SK-N-DZ (cell line): ENCODE data around the gene HSP90AB1.
A peak's percentile ranks its signal among the peaks of the same experiment; 100 is the strongest.
"Not testable (repeated sequence)": the region's sequence is repeated elsewhere in the genome, so short reads cannot be mapped to it uniquely, and the experiment has no call there.

Experiments used
- DNase-seq: peaks from one replicate; pipeline ENCODE4 v3.0.0-alpha.2; 2015; ENCODE audit warnings: low spot score

Gene HSP90AB1

GRCh38 chr6:44222486-44223318 is 24.2 kb upstream of the HSP90AB1 start:
- DNase-seq: no peak

GRCh38 chr6:44223319-44224028 is 23.4 kb upstream of the HSP90AB1 start, which contains the start of gene SLC29A1:
TSS of gene SLC29A1 (plus strand) at chr6:44223595. CDS start at chr6:44227314, 3,719 bp downstream.
- peak; percentile 85 for DNase-seq

DNA sequence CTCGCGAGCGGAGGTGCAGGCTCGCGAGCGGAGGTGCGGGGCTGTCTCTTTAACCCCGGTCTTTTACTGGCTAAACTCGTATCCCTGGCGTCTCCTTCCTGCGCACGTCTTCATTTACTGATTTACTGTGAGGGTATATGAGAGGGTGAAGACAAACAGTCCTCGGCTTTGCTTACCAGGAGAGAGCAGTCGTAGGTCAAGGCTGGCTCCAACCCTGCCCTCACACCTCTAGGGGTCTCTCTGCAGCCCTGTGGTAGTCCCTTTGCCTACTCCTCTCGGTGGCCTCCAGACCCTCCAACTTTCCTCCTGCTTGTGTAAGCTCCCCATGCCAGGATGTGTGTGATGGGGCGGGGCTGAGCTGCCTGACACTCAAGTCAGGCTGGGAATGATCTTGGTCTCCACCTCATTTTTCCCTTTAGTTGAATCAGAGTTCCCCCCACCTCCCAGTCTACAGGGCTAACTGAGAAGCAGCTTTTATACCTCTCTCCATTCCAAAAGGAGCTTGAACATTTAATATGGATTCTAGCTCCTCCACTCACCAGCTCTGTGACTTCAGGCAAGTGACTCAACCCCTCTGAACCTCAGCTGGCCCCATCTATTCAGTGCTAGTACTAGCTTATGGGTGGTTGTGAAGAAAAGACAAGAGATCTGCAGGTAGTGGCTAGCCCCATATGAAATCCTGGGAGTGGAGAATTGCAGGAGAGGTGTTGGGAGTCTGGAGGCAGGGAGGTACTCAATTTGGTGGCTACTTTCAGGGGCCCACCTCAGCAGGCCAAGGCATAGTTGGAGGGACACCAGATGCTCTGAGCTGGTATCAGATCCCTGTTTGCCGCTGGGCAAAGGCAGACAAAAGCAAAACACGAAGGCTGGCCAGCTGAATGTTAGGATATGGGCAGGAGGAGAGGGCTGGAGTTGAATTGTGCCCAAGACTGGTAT is 22.6 kb upstream of the HSP90AB1 start:
- peak; percentile 77 for DNase-seq

GRCh38 chr6:44224965-44225305 is 22.0 kb upstream of the HSP90AB1 start:
- DNase-seq: no peak

GRCh38 chr6:44225579-44226325 is 21.1 kb upstream of the HSP90AB1 start:
- DNase-seq: no peak

DNA sequence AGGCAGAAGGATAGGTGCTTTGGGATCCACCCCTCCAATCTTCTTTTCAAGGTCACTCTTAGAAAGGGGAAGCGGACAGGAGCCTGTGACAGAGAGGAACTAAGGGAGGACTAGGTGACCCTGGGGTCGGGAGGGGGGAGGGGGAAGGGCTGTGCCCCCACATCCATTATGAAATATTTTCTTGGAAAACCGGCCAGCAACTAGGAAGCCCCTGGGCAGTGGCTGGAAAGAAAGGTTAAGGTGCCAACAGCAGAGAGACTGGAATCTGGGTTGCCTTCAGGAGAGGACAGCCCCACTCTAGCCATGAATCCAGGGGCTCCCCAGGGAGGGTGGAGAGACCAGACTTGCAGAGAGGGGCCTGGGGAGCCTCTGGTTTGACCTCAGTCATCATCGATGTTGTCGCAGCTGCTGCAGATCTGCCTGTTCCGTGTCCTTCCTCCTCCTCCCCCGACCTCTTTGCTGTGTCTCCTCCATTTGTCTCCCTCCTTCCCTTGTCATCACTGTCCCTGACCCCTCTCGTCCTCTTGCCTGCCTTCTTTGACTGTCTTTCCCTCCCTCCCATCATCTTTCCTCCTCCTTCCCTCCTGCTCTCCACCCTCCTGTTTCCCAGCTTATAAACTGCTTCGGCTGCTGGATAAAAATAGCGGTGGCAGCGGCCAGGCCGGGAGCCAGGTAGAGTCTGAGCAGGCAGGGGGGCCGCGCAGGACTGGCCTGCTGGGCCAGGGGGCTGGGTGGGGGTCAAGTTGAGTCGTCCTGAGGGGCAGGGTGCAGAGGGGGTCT is 20.3 kb upstream of the HSP90AB1 start:
- DNase-seq: peak; percentile 67

- DNase-seq: no peak
Measured at GRCh38 chr6:44227148-44227793, 19.6 kb upstream of the HSP90AB1 start.

- no peak for DNase-seq
Measured at GRCh38 chr6:44228031-44228430, 18.9 kb upstream of the HSP90AB1 start.

GRCh38 chr6:44228433-44228832 is 18.5 kb upstream of the HSP90AB1 start:
- DNase-seq: no peak

DNA sequence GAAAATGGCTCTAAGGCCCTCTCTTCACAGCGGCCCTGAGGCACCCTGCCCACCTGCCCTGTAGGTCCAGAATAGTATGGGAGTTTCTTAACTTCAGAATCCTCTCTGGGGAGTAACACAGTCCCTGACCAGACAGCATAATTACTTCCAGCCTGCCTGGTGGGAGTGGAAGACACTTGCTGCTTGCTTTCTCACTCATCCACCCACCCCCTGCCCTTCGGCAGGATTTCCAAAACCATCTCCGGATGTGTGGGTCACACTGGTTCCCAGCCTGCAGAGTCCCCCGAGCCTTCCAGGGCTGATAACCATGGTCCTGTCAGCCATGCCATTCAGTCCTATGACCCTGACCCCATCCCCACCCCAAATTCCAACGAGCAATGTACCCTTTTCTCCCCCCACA is 18.1 kb upstream of the HSP90AB1 start:
- DNase-seq: no peak

- DNase-seq: no peak
Measured at GRCh38 chr6:44229376-44230033, 17.4 kb upstream of the HSP90AB1 start.

GRCh38 chr6:44230034-44230675 is 16.7 kb upstream of the HSP90AB1 start:
- no peak for DNase-seq

- not testable (repeated sequence) for DNase-seq
Measured at GRCh38 chr6:44231426-44231825, 15.5 kb upstream of the HSP90AB1 start.

DNA sequence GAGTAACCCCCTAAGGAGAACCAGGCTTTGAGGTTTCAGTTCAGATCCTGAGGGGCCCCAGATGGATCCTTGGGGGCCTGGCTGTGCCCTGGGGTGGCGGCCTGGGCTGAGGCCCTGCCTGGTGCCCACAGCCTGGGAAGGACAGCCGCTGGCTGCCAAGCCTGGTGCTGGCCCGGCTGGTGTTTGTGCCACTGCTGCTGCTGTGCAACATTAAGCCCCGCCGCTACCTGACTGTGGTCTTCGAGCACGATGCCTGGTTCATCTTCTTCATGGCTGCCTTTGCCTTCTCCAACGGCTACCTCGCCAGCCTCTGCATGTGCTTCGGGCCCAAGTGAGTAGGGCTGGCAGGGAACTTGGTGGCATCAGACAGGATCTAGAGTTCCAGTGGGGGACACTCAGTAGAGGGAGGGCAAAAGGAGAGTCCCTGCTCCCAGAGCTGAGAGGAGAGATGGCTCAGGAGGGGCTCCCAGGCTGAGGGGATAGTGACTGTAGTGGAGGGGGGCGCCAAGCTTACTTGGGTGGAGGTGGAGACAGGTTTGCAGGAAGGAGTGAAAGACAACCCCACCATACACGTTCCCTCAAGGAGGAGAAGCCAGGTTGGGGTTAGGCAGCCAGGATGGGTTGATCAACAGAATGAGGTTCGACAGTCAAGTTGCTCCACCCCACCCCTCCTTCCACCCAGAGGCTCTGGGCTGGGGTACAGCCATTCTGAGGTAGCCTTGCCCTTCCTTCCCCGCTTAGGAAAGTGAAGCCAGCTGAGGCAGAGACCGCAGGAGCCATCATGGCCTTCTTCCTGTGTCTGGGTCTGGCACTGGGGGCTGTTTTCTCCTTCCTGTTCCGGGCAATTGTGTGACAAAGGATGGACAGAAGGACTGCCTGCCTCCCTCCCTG is 14.0 kb upstream of the HSP90AB1 start:
- no peak for DNase-seq

DNA sequence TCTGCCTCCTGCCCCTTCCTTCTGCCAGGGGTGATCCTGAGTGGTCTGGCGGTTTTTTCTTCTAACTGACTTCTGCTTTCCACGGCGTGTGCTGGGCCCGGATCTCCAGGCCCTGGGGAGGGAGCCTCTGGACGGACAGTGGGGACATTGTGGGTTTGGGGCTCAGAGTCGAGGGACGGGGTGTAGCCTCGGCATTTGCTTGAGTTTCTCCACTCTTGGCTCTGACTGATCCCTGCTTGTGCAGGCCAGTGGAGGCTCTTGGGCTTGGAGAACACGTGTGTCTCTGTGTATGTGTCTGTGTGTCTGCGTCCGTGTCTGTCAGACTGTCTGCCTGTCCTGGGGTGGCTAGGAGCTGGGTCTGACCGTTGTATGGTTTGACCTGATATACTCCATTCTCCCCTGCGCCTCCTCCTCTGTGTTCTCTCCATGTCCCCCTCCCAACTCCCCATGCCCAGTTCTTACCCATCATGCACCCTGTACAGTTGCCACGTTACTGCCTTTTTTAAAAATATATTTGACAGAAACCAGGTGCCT is 13.3 kb upstream of the HSP90AB1 start:
- no peak for DNase-seq

- peak; percentile 62 for DNase-seq
Measured at GRCh38 chr6:44234101-44235025, 12.5 kb upstream of the HSP90AB1 start.
